DND-41 (cell line): ENCODE measurements around the gene ZNRF1.

Source experiments
- EZH2 ChIP-seq: IDR thresholded peaks from 3 replicates; pipeline ENCODE4 v1.6.1; 2012; ENCODE audit warnings: borderline replicate concordance, low read depth, mild to moderate bottlenecking, moderate library complexity, low read length, inconsistent platforms; ENCODE audit not compliant: severe bottlenecking
- TF ChIP-seq, protein P1 (sequence below): IDR thresholded peaks from 2 replicates; pipeline ENCODE4 v1.5.1; 2012; ENCODE audit warnings: borderline replicate concordance, low read length, moderate library complexity, mild to moderate bottlenecking; ENCODE audit not compliant: poor library complexity, severe bottlenecking; ENCODE audit errors: extremely low read depth

DNA sequence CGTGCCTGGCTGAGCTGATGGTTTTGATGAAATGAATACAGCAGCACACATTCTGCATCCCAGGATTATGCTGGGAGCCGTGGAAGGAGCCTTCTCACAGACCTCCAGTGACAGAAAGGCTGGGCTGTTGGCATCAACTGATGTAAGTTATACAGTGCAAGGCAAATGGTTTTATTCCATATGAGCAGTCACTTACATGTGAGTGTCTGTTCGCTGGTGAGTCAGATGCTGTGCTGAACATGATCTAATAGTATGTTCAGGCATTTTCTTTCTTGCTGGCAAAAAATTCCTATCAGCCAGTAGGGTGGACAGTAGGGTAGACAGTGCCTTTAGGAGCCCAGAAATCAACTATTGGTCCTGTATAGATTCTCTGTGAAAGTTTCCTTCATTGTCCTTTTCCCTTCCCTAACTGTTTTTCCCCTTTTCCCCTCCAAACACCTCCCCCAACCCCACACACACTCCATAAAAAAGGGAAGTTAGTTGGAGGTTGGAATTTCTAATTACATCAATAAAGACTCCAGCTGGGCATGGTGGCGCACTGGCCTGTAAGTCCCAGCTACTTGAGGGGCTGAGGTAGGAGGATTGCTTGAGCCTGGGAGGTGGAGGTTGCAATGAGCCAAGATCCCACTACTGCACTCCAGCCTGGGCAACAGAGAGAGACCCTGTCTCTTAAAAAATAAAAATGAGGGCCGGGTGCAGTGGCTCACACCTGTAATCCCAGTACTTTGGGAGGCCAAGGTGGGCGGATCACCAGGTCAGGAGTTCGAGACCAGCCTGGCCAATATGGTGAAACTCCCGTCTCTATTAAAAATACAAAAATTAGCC is 81.6 kb downstream of the ZNRF1 start:
- TF ChIP-seq, protein P1, sequence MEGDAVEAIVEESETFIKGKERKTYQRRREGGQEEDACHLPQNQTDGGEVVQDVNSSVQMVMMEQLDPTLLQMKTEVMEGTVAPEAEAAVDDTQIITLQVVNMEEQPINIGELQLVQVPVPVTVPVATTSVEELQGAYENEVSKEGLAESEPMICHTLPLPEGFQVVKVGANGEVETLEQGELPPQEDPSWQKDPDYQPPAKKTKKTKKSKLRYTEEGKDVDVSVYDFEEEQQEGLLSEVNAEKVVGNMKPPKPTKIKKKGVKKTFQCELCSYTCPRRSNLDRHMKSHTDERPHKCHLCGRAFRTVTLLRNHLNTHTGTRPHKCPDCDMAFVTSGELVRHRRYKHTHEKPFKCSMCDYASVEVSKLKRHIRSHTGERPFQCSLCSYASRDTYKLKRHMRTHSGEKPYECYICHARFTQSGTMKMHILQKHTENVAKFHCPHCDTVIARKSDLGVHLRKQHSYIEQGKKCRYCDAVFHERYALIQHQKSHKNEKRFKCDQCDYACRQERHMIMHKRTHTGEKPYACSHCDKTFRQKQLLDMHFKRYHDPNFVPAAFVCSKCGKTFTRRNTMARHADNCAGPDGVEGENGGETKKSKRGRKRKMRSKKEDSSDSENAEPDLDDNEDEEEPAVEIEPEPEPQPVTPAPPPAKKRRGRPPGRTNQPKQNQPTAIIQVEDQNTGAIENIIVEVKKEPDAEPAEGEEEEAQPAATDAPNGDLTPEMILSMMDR: no peak
- TF ChIP-seq EZH2: no peak
